Measurements from ENCODE around the gene ST7L.

The ST7L gene

GRCh38 chr1:112638110-112638428, 19.1 kb upstream of the ST7L start:
- DNase-seq = no peak

DNA sequence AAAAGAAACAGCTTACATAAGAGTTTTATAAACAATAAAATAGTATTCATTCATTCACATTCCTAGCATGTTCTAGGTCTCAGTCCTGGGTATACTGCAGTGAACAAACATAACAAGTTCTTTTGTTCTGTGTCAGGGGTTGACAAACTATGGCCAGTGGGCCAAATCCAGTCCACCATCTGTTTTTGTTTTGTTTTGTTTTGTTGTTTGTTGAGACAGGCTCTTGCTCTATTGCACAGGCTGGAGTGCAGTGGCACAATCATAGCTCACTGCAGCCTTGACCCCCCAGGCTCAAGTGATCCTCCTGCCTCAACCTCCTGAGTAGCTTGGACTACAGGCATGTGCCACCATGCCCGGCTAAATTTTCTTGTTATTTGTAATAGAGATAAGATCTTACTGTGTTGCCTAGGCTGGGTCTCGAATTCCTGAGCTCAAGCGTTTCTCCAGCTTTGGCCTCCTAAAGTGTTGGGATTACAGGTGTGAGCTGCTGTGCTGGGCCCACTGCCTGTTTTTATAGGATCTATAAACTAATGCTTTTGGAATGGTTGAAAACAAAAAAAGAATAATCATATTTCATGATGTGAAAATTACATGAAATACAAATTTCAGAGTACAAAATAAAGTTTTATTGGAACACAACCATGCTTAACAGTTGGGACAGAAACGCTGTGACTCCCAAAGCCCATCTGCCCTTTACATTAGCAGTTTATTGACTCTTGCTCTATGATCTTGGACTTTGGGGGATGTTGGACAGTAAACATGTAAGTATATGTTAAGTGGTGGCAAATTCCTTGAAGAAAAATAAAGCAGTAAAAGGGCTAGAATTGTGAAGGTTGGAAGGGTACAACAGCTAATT, 18.5 kb upstream of the ST7L start:
- H3K4me3 ChIP-seq (ENCODE audit: low read length) = no peak overlapping the region
- no peaks in the 10 kb centered on the region for H3K4me1 ChIP-seq (ENCODE audit: low read length)
- DNase-seq = no peak
- H3K9ac ChIP-seq (ENCODE audit: low read length) = no peak overlapping the region
- H3K4me2 ChIP-seq (ENCODE audit: low read depth, low read length) = no peak overlapping the region
- TF ChIP-seq EZH2phosphoT487 (IDR thresholded peaks at IDR 0.05; ENCODE audit: low read length) (no peak), EZH2 (optimal IDR thresholded peaks at IDR 0.05; ENCODE audit: low read depth, low read length) (no peak)
- TF ChIP-seq, protein P1, sequence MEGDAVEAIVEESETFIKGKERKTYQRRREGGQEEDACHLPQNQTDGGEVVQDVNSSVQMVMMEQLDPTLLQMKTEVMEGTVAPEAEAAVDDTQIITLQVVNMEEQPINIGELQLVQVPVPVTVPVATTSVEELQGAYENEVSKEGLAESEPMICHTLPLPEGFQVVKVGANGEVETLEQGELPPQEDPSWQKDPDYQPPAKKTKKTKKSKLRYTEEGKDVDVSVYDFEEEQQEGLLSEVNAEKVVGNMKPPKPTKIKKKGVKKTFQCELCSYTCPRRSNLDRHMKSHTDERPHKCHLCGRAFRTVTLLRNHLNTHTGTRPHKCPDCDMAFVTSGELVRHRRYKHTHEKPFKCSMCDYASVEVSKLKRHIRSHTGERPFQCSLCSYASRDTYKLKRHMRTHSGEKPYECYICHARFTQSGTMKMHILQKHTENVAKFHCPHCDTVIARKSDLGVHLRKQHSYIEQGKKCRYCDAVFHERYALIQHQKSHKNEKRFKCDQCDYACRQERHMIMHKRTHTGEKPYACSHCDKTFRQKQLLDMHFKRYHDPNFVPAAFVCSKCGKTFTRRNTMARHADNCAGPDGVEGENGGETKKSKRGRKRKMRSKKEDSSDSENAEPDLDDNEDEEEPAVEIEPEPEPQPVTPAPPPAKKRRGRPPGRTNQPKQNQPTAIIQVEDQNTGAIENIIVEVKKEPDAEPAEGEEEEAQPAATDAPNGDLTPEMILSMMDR (IDR thresholded peaks at IDR 0.05; ENCODE audit: low read length) = no peak
- peaks cover 37% of the 10 kb centered on the region for H4K20me1 ChIP-seq (ENCODE audit: insufficient read depth, low read length)
- no peaks in the 10 kb centered on the region for H3K9me2 ChIP-seq (replicated peaks; ENCODE audit: insufficient read depth, low read length)
- H3K36me3 ChIP-seq (replicated peaks; ENCODE audit: insufficient read depth, low read length) = no peaks in the 10 kb centered on the region
- peaks cover 81% of the 10 kb centered on the region for H3K79me2 ChIP-seq (ENCODE audit: low read length)
- no peak overlapping the region for H2AFZ ChIP-seq (ENCODE audit: low read length)
- no peaks in the 10 kb centered on the region for H3F3A ChIP-seq (ENCODE audit: insufficient read depth, low read length)
- H3K27me3 ChIP-seq (replicated peaks; ENCODE audit: insufficient read depth, low read length) = no peaks in the 10 kb centered on the region
- no peaks in the 10 kb centered on the region for H3K9me3 ChIP-seq (replicated peaks; ENCODE audit: insufficient read depth, low read length)
- no peak overlapping the region for H3K27ac ChIP-seq (ENCODE audit: low read length)

More at GRCh38 chr1:112638110-112638428, 19.1 kb upstream of the ST7L start:
- Histone ChIP-seq H3K9me2 (replicated peaks; ENCODE audit: insufficient read depth, low read length) (no peaks in the 10 kb centered on the region), H3K27me3 (replicated peaks; ENCODE audit: insufficient read depth, low read length) (no peaks in the 10 kb centered on the region), H3F3A (ENCODE audit: insufficient read depth, low read length) (no peaks in the 10 kb centered on the region), H3K4me3 (ENCODE audit: low read length) (no peak overlapping the region), H3K9me3 (replicated peaks; ENCODE audit: insufficient read depth, low read length) (no peaks in the 10 kb centered on the region), H3K4me2 (ENCODE audit: low read depth, low read length) (no peak overlapping the region), H3K36me3 (replicated peaks; ENCODE audit: insufficient read depth, low read length) (no peaks in the 10 kb centered on the region), H3K27ac (ENCODE audit: low read length) (no peak overlapping the region), H4K20me1 (ENCODE audit: insufficient read depth, low read length) (peaks cover 35% of the 10 kb centered on the region), H3K4me1 (ENCODE audit: low read length) (no peaks in the 10 kb centered on the region), H2AFZ (ENCODE audit: low read length) (no peak overlapping the region), H3K79me2 (ENCODE audit: low read length) (peaks cover 81% of the 10 kb centered on the region), H3K9ac (ENCODE audit: low read length) (no peak overlapping the region)
- TF ChIP-seq, protein P1 (IDR thresholded peaks at IDR 0.05; ENCODE audit: low read length) = no peak
- TF ChIP-seq EZH2phosphoT487 (IDR thresholded peaks at IDR 0.05; ENCODE audit: low read length) (no peak), EZH2 (optimal IDR thresholded peaks at IDR 0.05; ENCODE audit: low read depth, low read length) (no peak)

DNA sequence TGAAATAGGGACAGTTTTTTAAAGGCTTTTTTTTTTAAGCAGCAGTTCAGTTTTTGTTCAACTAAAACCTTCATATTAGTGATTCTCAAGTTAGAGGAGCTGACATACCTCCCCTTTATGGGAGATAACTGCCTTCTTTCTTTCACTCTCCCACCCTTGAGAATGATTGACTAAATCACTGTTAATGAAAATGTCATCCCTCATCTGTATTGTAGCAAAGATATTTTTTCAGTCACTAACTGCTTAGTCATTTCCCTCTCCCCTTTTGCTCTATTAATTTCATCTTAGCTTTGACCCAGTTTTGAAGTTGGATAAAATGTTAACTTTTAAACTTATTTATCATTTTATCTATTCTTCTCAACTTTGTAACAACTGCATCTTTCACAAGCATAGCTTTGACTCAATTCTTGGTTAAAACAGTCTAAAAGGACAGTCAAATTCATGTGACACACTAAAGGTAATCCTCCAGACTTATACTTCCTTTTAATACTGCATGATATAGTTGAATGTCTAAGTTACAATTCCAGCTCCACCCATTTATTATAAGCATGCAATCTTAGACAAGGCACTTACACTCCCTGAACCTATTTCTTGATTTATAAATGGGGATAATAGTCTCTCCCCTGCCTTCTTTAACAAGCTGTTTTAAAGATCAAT, 17.8 kb upstream of the ST7L start:
- no peak overlapping the region for H2AFZ ChIP-seq (ENCODE audit: low read length)
- no peaks in the 10 kb centered on the region for H3K36me3 ChIP-seq (replicated peaks; ENCODE audit: insufficient read depth, low read length)
- H4K20me1 ChIP-seq (ENCODE audit: insufficient read depth, low read length) = peaks cover 38% of the 10 kb centered on the region
- no peak overlapping the region for H3K9ac ChIP-seq (ENCODE audit: low read length)
- H3F3A ChIP-seq (ENCODE audit: insufficient read depth, low read length) = no peaks in the 10 kb centered on the region
- H3K4me1 ChIP-seq (ENCODE audit: low read length) = no peaks in the 10 kb centered on the region
- H3K79me2 ChIP-seq (ENCODE audit: low read length) = peaks cover 81% of the 10 kb centered on the region
- no peak for DNase-seq
- no peaks in the 10 kb centered on the region for H3K27me3 ChIP-seq (replicated peaks; ENCODE audit: insufficient read depth, low read length)
- no peak for TF ChIP-seq EZH2phosphoT487 (IDR thresholded peaks at IDR 0.05; ENCODE audit: low read length)
- TF ChIP-seq, protein P1 (IDR thresholded peaks at IDR 0.05; ENCODE audit: low read length) = no peak
- TF ChIP-seq EZH2 (optimal IDR thresholded peaks at IDR 0.05; ENCODE audit: low read depth, low read length) = no peak
- H3K9me3 ChIP-seq (replicated peaks; ENCODE audit: insufficient read depth, low read length) = no peaks in the 10 kb centered on the region
- H3K4me3 ChIP-seq (ENCODE audit: low read length) = no peak overlapping the region
- H3K27ac ChIP-seq (ENCODE audit: low read length) = no peak overlapping the region
- H3K9me2 ChIP-seq (replicated peaks; ENCODE audit: insufficient read depth, low read length) = no peaks in the 10 kb centered on the region
- no peak overlapping the region for H3K4me2 ChIP-seq (ENCODE audit: low read depth, low read length)
